Colonic mucosa (tissue), 4 donors: ENCODE measurements around the gene CLEC3A. TPM values are rescaled to one million over a fixed set of nuclear protein-coding genes. Genes with fewer than 3 reads are reported as not detected.

Experiments
- DNase-seq: peaks from one replicate; pipeline ENCODE4 v3.0.0-alpha.2; 2020
- H3K27ac ChIP-seq: fragments of 200-600 bp; one replicate; pipeline ENCODE4 v1.8.0; 2021
- H3K27me3 ChIP-seq: fragments of 200-600 bp; one replicate; pipeline ENCODE4 v1.8.0; 2021
- H3K36me3 ChIP-seq: fragments of 200-600 bp; one replicate; pipeline ENCODE4 v1.8.0; 2021
- H3K4me1 ChIP-seq: fragments of 200-600 bp; one replicate; pipeline ENCODE4 v1.8.0; 2021; ENCODE audit warnings: mild to moderate bottlenecking
- H3K4me3 ChIP-seq: fragments of 200-600 bp; one replicate; pipeline ENCODE4 v1.8.0; 2021
- H3K9ac ChIP-seq, 2 donors: one replicate each; pipeline ENCODE4 v1.7.0; 2013; ENCODE audit warnings: control low read depth in 2 of 2, low read depth in 2 of 2, low read length in 2 of 2
- H3K9me3 ChIP-seq: fragments of 200-600 bp; one replicate; pipeline ENCODE4 v1.8.0; 2021
- CTCF ChIP-seq: fragments of 200-600 bp; IDR thresholded peaks from one replicate; pipeline ENCODE4 v1.8.0; 2022; ENCODE audit warnings: antibody characterized with exemption, mild to moderate bottlenecking
- intact Hi-C: fragments of 100-400 bp; cut with DNase I; formaldehyde crosslinking; loops from one replicate; pipeline ENCODE4 v1.14.1; 2022
- total RNA-seq, 2 donors: library from RNA; stranded (reverse); fragmentation: NEBNext Ultra II Directional in 1 of 2; extraction: Animal tissue kit (Norgen Biotek cat#: 25700) in 1 of 2; gene quantifications; one replicate each; pipeline ENCODE4 v1.2.1, GENCODE V29; 2021
- donor health status: healthy.
- donor health status: DM: no; HTN: no; CAD: no.
- donor health status: DM: no; HTN: no; CAD: no.

The CLEC3A gene
- total RNA-seq, 2 donors from 2014 or later = not detected

GRCh38 chr16:78004517-78004916, 17.8 kb upstream of the CLEC3A start:
- Histone ChIP-seq H3K27me3 (no peaks in the 10 kb centered on the region), H3K4me1 (no peaks in the 10 kb centered on the region), H3K9me3 (no peaks in the 10 kb centered on the region), H3K9ac (no peak overlapping the region), H3K27ac (no peak overlapping the region), H3K36me3 (no peaks in the 10 kb centered on the region), H3K4me3 (no peak overlapping the region)
- no peak for DNase-seq
- intact Hi-C loops = no loop called here
- TF ChIP-seq CTCF = no peak

GRCh38 chr16:78005881-78006280, 16.5 kb upstream of the CLEC3A start:
- no peak for TF ChIP-seq CTCF
- H3K9ac ChIP-seq = no peak overlapping the region
- DNase-seq = no peak
- H3K9me3 ChIP-seq = no peaks in the 10 kb centered on the region
- no peaks in the 10 kb centered on the region for H3K36me3 ChIP-seq
- H3K27ac ChIP-seq = no peak overlapping the region
- no peak overlapping the region for H3K4me3 ChIP-seq
- intact Hi-C loops = no loop called here
- no peaks in the 10 kb centered on the region for H3K27me3 ChIP-seq
- H3K4me1 ChIP-seq = no peaks in the 10 kb centered on the region

GRCh38 chr16:78007121-78007520, 15.2 kb upstream of the CLEC3A start:
- Histone ChIP-seq H3K27ac (no peak overlapping the region), H3K9ac (no peak overlapping the region), H3K36me3 (no peaks in the 10 kb centered on the region), H3K4me1 (no peaks in the 10 kb centered on the region), H3K4me3 (no peak overlapping the region), H3K27me3 (no peaks in the 10 kb centered on the region), H3K9me3 (no peaks in the 10 kb centered on the region)
- intact Hi-C loops = no loop called here
- TF ChIP-seq CTCF = no peak
- no peak for DNase-seq

GRCh38 chr16:78024159-78024558, 1.8 kb downstream of the CLEC3A start:
- no peak for DNase-seq
- Histone ChIP-seq H3K27me3 (no peaks in the 10 kb centered on the region), H3K4me1 (no peaks in the 10 kb centered on the region), H3K27ac (no peak overlapping the region), H3K4me3 (no peak overlapping the region), H3K9ac (no peak overlapping the region), H3K36me3 (no peaks in the 10 kb centered on the region), H3K9me3 (no peaks in the 10 kb centered on the region)
- TF ChIP-seq CTCF = no peak
- intact Hi-C loops = no loop called here

- no peak for TF ChIP-seq CTCF
- Histone ChIP-seq H3K36me3 (no peaks in the 10 kb centered on the region), H3K4me1 (no peaks in the 10 kb centered on the region), H3K9me3 (no peaks in the 10 kb centered on the region), H3K27me3 (no peaks in the 10 kb centered on the region), H3K4me3 (no peak overlapping the region), H3K27ac (no peak overlapping the region), H3K9ac (no peak overlapping the region)
- intact Hi-C loops = no loop called here
- DNase-seq = no peak
Measured at GRCh38 chr16:78025631-78026030, 3.3 kb downstream of the CLEC3A start.

GRCh38 chr16:78028018-78028417, 5.7 kb downstream of the CLEC3A start:
- no peaks in the 10 kb centered on the region for H3K36me3 ChIP-seq
- no peak overlapping the region for H3K4me3 ChIP-seq
- no peaks in the 10 kb centered on the region for H3K9me3 ChIP-seq
- H3K27ac ChIP-seq = no peak overlapping the region
- DNase-seq = no peak
- TF ChIP-seq CTCF = no peak
- intact Hi-C loops = no loop called here
- no peaks in the 10 kb centered on the region for H3K27me3 ChIP-seq
- no peak overlapping the region for H3K9ac ChIP-seq
- H3K4me1 ChIP-seq = no peaks in the 10 kb centered on the region
